ENCODE results near the gene JAK3.

The JAK3 gene

DNA sequence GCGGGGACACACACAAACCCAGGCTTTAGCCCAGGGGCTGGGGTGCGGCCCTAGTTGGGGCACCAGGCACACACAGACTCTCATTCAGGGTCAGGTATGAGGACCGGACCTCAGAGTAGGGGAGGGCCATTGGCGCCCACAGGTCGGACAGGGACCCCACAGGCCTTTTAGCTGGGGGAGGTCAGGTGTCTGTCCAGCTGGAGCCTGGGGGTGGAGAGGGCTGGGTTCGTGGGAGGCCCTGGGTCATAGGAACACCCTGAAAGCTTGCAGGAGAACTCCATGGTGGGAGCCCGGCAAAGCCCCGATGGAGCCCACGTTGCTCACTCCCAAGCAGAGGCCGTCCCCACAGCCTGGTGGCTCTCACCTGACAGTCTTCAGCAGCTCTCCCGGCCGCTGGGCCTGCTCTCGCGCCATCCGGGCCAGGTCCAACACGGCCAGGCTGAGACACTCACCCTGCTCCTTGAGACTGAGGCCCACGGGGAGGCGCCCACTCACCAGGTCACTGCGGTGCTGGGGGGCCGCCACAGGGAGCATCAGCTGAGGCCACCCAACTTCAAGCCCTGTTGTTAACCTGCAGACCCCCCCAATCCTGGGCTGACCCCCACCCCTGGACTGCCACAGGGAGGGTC is 5.0 kb downstream of the JAK3 start:
- H3K4me3 ChIP-seq (ENCODE audit: low read depth, low read length): peak overlapping the region; percentile 46
- CTCF ChIA-PET: interaction anchor here (1.2 to 2.3 kb wide), 2 partner anchors 10 to 17 kb away, joined by 4 to 7 read pairs; partner anchors contain the start of gene RPL18A
- POLR2A ChIA-PET: no interaction called here
- TF ChIP-seq, protein P1, sequence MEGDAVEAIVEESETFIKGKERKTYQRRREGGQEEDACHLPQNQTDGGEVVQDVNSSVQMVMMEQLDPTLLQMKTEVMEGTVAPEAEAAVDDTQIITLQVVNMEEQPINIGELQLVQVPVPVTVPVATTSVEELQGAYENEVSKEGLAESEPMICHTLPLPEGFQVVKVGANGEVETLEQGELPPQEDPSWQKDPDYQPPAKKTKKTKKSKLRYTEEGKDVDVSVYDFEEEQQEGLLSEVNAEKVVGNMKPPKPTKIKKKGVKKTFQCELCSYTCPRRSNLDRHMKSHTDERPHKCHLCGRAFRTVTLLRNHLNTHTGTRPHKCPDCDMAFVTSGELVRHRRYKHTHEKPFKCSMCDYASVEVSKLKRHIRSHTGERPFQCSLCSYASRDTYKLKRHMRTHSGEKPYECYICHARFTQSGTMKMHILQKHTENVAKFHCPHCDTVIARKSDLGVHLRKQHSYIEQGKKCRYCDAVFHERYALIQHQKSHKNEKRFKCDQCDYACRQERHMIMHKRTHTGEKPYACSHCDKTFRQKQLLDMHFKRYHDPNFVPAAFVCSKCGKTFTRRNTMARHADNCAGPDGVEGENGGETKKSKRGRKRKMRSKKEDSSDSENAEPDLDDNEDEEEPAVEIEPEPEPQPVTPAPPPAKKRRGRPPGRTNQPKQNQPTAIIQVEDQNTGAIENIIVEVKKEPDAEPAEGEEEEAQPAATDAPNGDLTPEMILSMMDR (IDR thresholded peaks at IDR 0.05; ENCODE audit: insufficient read depth, low read length, missing control alignments): no peak
- no peak for DNase-seq (ENCODE audit: low read depth, low spot score)

DNA sequence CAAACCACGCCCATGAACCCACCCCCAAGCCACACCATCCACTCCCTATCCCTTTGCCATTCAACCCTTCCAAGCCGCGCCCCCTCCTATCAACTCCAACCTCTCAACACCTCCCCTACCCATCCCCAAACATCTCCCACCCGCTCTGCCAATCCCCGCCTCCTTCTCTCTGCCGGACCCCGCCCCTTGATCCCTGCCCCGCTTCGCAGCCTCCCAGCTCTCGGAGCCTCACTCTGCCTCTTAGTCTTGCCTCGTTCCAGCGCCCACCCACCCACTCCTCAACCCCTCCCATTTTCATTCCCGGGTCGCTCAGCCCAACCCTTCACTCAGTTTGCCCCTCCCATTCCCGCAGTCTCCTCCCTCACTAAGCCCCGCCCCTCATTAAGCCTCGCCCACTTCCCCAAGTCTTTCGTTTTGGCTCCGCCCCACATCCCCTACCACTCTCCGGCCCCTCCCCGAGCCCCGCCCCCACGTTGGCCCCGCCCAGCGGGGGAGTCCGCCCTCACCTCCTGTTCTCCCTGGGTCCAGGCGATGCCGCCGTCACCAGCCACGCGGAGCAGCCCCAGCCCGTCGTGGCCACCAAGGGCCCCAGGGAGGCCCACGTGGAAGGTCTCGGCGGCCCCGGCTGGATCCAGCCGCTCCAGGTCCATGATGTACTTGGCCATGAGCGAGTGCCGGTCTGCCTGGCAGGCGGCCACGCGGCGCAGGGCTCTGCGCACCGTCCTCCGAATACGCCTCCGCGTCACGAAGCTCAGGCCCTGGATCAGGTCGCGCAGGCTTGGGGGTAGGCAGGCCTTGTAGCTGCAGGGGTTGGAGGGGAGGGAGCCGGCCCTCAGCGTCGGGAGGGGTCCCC is 5.7 kb downstream of the JAK3 start:
- ChIA-PET CTCF (interaction anchor here (1.2 to 2.3 kb wide), 2 partner anchors 9 to 17 kb away, joined by 4 to 7 read pairs; partner anchors contain the start of gene RPL18A), POLR2A (no interaction called here)
- no peak for DNase-seq (ENCODE audit: low read depth, low spot score)
- TF ChIP-seq, protein P1 (IDR thresholded peaks at IDR 0.05; ENCODE audit: insufficient read depth, low read length, missing control alignments): no peak
- H3K4me3 ChIP-seq (ENCODE audit: low read depth, low read length): peak overlapping the region; percentile 46

DNA sequence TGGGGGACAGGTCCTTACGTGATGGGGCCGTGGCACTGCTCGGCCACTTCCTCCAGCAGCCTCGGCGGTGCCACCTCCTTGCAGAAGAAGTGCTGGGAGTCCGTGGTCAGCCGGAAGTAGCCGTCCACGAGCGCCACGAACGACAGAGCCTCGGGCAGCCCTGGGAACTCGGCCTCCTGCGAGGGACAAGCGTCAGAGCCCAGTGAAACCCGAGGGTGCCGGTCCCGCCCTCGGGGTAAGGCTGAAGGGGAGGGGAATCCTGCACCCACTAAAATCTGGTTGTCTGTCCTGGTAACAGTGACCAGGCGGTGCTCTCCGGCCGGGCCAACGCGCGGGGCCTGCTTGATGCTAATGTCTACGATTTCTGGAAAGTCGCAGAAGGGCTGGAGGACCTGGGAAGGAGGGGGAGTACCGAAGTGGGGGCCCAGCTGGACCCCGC is 6.4 kb downstream of the JAK3 start:
- no peak overlapping the region for H3K4me3 ChIP-seq (ENCODE audit: low read depth, low read length)
- TF ChIP-seq, protein P1 (IDR thresholded peaks at IDR 0.05; ENCODE audit: insufficient read depth, low read length, missing control alignments): no peak
- ChIA-PET CTCF (no interaction called here), POLR2A (no interaction called here)
- DNase-seq (ENCODE audit: low read depth, low spot score): no peak

DNA sequence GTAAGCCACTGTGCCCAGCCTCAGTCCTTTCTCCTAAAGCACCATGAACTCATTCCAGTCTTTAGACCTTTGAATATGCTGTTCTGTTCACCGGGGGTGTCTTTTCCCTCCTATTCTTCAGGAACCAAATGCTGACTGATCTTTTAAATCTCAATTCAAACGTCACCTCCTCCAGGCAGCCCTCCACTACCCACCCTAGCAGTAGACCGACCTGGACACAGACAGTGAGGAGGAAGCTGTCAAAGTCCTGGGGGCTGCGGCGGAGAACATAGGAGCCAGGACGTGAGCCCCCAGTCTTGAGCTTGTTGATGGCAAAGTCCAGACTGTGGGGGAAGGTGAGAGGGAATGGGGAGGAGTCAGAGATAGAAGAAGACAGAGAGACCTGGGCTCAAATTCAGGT is 7.8 kb downstream of the JAK3 start:
- TF ChIP-seq, protein P1 (IDR thresholded peaks at IDR 0.05; ENCODE audit: insufficient read depth, low read length, missing control alignments): no peak
- DNase-seq (ENCODE audit: low read depth, low spot score): no peak
- no peak overlapping the region for H3K4me3 ChIP-seq (ENCODE audit: low read depth, low read length)
- ChIA-PET POLR2A (no interaction called here), CTCF (interaction anchor here (1.8 kb wide), 1 partner anchor 19 kb away, joined by 4 read pairs; the partner anchor contains the start of gene RPL18A)

DNA sequence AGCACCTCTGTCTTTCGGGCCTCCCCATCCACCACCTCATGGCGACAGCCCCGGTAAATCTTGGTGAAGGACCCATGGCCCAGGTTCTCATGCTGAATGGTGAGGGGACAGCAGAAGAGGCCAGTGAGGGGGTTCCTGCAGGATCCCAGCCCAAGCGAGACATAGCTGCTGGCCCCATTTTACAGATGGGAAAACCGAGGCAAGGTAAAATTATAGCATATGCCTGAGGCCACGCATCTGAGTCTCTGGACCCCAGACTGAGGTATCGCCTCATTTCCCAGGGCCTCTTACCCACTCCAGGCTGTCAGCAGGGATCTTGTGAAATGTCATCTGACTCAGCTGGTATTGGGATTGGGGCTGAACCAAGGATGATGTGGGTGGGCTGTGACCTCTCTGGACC is 9.8 kb downstream of the JAK3 start:
- TF ChIP-seq, protein P1 (IDR thresholded peaks at IDR 0.05; ENCODE audit: insufficient read depth, low read length, missing control alignments): no peak
- no peak for DNase-seq (ENCODE audit: low read depth, low spot score)
- H3K4me3 ChIP-seq (ENCODE audit: low read depth, low read length): no peak overlapping the region
- ChIA-PET POLR2A (no interaction called here), CTCF (no interaction called here)

DNA sequence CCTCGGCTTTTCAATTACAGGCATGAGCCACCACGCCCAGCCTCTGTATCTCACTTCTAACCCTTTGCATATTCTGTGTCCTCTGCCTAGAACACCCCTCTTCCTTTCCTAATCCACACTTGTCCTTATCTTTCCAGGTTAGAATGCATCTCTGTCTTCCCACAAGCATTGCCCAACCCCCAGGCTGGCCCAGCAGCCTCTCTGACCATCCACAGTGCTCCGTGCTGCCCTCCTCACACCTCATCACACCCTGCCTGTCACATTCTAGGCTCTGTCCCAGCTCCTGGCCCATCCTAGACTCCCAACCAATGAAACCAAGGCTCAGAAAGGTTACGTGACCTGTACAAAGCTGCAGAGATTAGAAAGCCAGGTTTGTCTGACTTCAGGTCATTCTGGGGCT is 11.3 kb downstream of the JAK3 start:
- POLR2A ChIA-PET: no interaction called here

More for the DNA sequence above, 11.3 kb downstream of the JAK3 start:
- H3K4me3 ChIP-seq (ENCODE audit: low read depth, low read length): no peak overlapping the region
- TF ChIP-seq, protein P1 (IDR thresholded peaks at IDR 0.05; ENCODE audit: insufficient read depth, low read length, missing control alignments): no peak
- CTCF ChIA-PET: no interaction called here
- DNase-seq (ENCODE audit: low read depth, low spot score): no peak

Data from AG04449 (cell line).